Hepatocyte (in vitro differentiated cells): ENCODE measurements around the gene COX7A2L. TPM values are rescaled to one million over a fixed set of nuclear protein-coding genes. Genes with fewer than 3 reads are reported as not detected.
A peak's percentile ranks its signal among the peaks of the same experiment; 100 is the strongest.

Source experiments
- DNase-seq: peaks from one replicate; pipeline ENCODE4 v3.0.0-alpha.2; 2016; ENCODE audit warnings: low spot score
- H2AFZ ChIP-seq: fragments of 200-600 bp; sonication (generic); 2 replicates; pipeline ENCODE4 v1.6.0; 2016; ENCODE audit warnings: antibody characterized with exemption, mild to moderate bottlenecking
- H3K27ac ChIP-seq: fragments of 200-600 bp; sonication (generic); 2 replicates; pipeline ENCODE4 v1.5.1; 2016; ENCODE audit warnings: mild to moderate bottlenecking
- H3K27me3 ChIP-seq: fragments of 200-600 bp; sonication (generic); 2 replicates; pipeline ENCODE4 v1.6.1; 2016
- H3K36me3 ChIP-seq: fragments of 200-600 bp; sonication (generic); replicated peaks from 2 replicates; pipeline ENCODE4 v1.5.1; 2016; ENCODE audit warnings: low read depth; ENCODE audit not compliant: insufficient read depth
- H3K4me1 ChIP-seq: fragments of 200-600 bp; sonication (generic); 2 replicates; pipeline ENCODE4 v1.5.1; 2016; ENCODE audit warnings: mild to moderate bottlenecking, moderate library complexity; ENCODE audit not compliant: insufficient read depth
- H3K4me2 ChIP-seq: fragments of 200-600 bp; sonication (generic); 2 replicates; pipeline ENCODE4 v1.6.0; 2016
- H3K4me3 ChIP-seq: fragments of 200-600 bp; sonication (generic); 2 replicates; pipeline ENCODE4 v1.5.1; 2016; ENCODE audit warnings: mild to moderate bottlenecking
- H3K79me2 ChIP-seq: fragments of 200-600 bp; sonication (generic); 2 replicates; pipeline ENCODE4 v1.6.0; 2017; ENCODE audit warnings: mild to moderate bottlenecking
- H3K9me2 ChIP-seq: fragments of 200-600 bp; sonication (generic); replicated peaks from 2 replicates; pipeline ENCODE4 v1.6.0; 2017; ENCODE audit warnings: mild to moderate bottlenecking; ENCODE audit not compliant: insufficient read depth
- H3K9me3 ChIP-seq: fragments of 200-600 bp; sonication (generic); 2 replicates; pipeline ENCODE4 v1.5.1; 2016; ENCODE audit warnings: low read depth, mild to moderate bottlenecking
- H4K20me1 ChIP-seq: fragments of 200-600 bp; sonication (generic); 2 replicates; pipeline ENCODE4 v1.6.0; 2016; ENCODE audit warnings: mild to moderate bottlenecking; ENCODE audit not compliant: insufficient read depth, poor library complexity, severe bottlenecking
- CTCF ChIP-seq: fragments of 200-600 bp; sonication (generic); IDR thresholded peaks from 2 replicates; pipeline ENCODE4 v1.5.1; 2016; ENCODE audit warnings: antibody characterized with exemption, mild to moderate bottlenecking; ENCODE audit not compliant: poor library complexity
- EZH2 ChIP-seq: fragments of 200-600 bp; sonication (generic); IDR thresholded peaks from 2 replicates; pipeline ENCODE4 v1.6.1; 2016; ENCODE audit warnings: antibody characterized with exemption, mild to moderate bottlenecking, borderline replicate concordance
- EZH2phosphoT487 ChIP-seq: fragments of 200-600 bp; sonication (generic); IDR thresholded peaks from one replicate; pipeline ENCODE4 v1.6.1; 2018; ENCODE audit warnings: antibody characterized with exemption, mild to moderate bottlenecking, low read depth, moderate library complexity; ENCODE audit not compliant: unreplicated experiment, severe bottlenecking
- WGBS: methylation state at CpG from one replicate; pipeline ENCODE4 v1.1.6; 2016; ENCODE audit warnings: low lambda C conversion rate; ENCODE audit errors: missing lambda C conversion rate; 5-methylcytosine and 5-hydroxymethylcytosine counted together
- polyA plus RNA-seq: library from polyadenylated mRNA; unstranded; fragments of >200 nt; fragmentation: Nextera tagmentation; extraction: Ambion mirVana; gene quantifications from 2 replicates; pipeline ENCODE4 v1.2.1, GENCODE V29; 2016
- total RNA-seq: library from RNA; depleted of rRNA; stranded (reverse); fragments of >200 nt; gene quantifications from 2 replicates; pipeline ENCODE4 v1.2.3, GENCODE V29; 2014

COX7A2L gene
- total and polyA plus RNA-seq, 2 experiments from 2014 or later: 134 to 247 TPM

- no peak for TF ChIP-seq CTCF
- TF ChIP-seq EZH2: no peak
- TF ChIP-seq EZH2phosphoT487: no peak
- Histone ChIP-seq H3K4me3 (no peak overlapping the region), H3K79me2 (peaks cover 67% of the 10 kb centered on the region), H3K36me3 (no peaks in the 10 kb centered on the region), H3K4me2 (no peak overlapping the region), H3K9me3 (no peaks in the 10 kb centered on the region), H3K27ac (peak overlapping the region; percentile 67), H3K9me2 (no peaks in the 10 kb centered on the region), H4K20me1 (no peaks in the 10 kb centered on the region), H2AFZ (no peak overlapping the region), H3K27me3 (no peaks in the 10 kb centered on the region), H3K4me1 (peaks cover 9% of the 10 kb centered on the region)
- no peak for DNase-seq
- WGBS: 90% methylated on average over 11 of the region's 11 CpGs
These were observed 18.2 kb downstream of the COX7A2L start for GRCh38 chr2:42342795-42343241.

- TF ChIP-seq EZH2 (no peak), CTCF (no peak), EZH2phosphoT487 (no peak)
- peaks cover 61% of the 10 kb centered on the region for H3K79me2 ChIP-seq
- DNase-seq: peak; percentile 64
- H3K4me1 ChIP-seq: peaks cover 9% of the 10 kb centered on the region
- H3K27me3 ChIP-seq: no peaks in the 10 kb centered on the region
- no peak overlapping the region for H3K4me3 ChIP-seq
- H3K27ac ChIP-seq: peak overlapping the region; percentile 67
- H2AFZ ChIP-seq: no peak overlapping the region
- no peak overlapping the region for H3K4me2 ChIP-seq
- no peaks in the 10 kb centered on the region for H3K9me2 ChIP-seq
- H4K20me1 ChIP-seq: no peaks in the 10 kb centered on the region
- H3K9me3 ChIP-seq: no peaks in the 10 kb centered on the region
- no peaks in the 10 kb centered on the region for H3K36me3 ChIP-seq
- WGBS: 82% methylated on average over 8 of the region's 8 CpGs
These were observed 18.8 kb downstream of the COX7A2L start for GRCh38 chr2:42342061-42342794.

- H2AFZ ChIP-seq: no peak overlapping the region
- peaks cover 50% of the 10 kb centered on the region for H3K79me2 ChIP-seq
- H3K9me2 ChIP-seq: no peaks in the 10 kb centered on the region
- DNase-seq: no peak
- H3K27me3 ChIP-seq: no peaks in the 10 kb centered on the region
- TF ChIP-seq CTCF: no peak
- no peaks in the 10 kb centered on the region for H3K9me3 ChIP-seq
- no peak overlapping the region for H3K27ac ChIP-seq
- no peak overlapping the region for H3K4me2 ChIP-seq
- H3K4me1 ChIP-seq: peaks cover 9% of the 10 kb centered on the region
- no peak overlapping the region for H3K4me3 ChIP-seq
- WGBS: 93% methylated on average over 10 of the region's 10 CpGs
- no peaks in the 10 kb centered on the region for H4K20me1 ChIP-seq
- no peaks in the 10 kb centered on the region for H3K36me3 ChIP-seq
These were observed 19.9 kb downstream of the COX7A2L start for GRCh38 chr2:42340938-42341636.
